Measurements from ENCODE around the gene ERMP1. TPM values are rescaled to one million over a fixed set of nuclear protein-coding genes. Genes with fewer than 3 reads are reported as not detected.

The ERMP1 gene
- total RNA-seq, 3 donors from 2014 or later, result 6.7 to 7.5 (median 6.9) TPM

DNA sequence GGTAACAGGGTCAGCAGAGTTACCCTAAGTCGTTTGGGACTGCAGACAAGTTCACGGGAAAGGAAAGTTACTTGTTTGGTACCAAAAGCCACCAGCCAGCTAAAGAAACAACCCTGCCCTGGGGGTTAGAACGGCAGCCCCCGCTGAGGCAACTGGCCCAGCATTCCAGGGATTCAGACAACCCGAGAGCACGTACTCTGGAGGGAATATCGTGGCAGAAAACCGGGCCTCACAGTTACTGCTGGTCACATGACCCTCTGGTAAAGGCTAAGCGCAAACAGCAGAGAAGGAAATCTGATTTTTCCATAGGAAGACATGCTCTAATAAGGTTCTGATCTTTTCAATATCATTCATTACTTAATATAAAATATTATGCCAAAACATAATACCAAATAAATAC lies 35.3 kb upstream of the ERMP1 start:
- H3K4me1 Mint-ChIP-seq (ENCODE audit: low read depth), result peaks cover 1% of the 10 kb centered on the region
- DNase-seq (no peak), ATAC-seq (no peak)
- H3K27me3 Mint-ChIP-seq (ENCODE audit: low read depth), result no peaks in the 10 kb centered on the region
- no peak overlapping the region for H3K4me3 Mint-ChIP-seq
- peaks cover 4% of the 10 kb centered on the region for H3K36me3 Mint-ChIP-seq (ENCODE audit: insufficient read depth)
- H3K9me3 Mint-ChIP-seq, result no peaks in the 10 kb centered on the region

DNA sequence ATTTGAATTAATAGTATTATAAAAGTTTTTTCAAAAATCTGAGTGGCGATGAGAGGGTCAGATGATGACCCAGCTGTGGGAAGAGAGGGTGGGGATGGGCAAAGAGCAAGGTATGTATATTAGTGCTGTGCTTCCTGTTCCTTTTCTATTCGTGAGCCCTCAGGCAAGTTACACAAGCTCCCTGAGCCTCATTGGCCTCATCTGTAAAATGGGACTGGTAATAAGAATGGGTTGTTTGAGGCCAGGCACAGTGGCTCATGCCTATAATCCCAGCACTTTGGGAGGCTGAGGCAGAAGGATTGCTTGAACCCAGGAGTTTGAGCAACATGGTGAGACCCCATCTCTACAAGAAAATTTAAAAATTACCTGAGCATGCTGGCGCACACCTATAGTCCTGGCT lies 33.8 kb upstream of the ERMP1 start:
- Mint-ChIP-seq H3K9me3 (no peaks in the 10 kb centered on the region), H3K36me3 (ENCODE audit: insufficient read depth) (no peaks in the 10 kb centered on the region), H3K27me3 (ENCODE audit: low read depth) (no peaks in the 10 kb centered on the region), H3K4me3 (no peak overlapping the region), H3K4me1 (ENCODE audit: low read depth) (peaks cover 1% of the 10 kb centered on the region)
- ATAC-seq (no peak), DNase-seq (no peak)

DNA sequence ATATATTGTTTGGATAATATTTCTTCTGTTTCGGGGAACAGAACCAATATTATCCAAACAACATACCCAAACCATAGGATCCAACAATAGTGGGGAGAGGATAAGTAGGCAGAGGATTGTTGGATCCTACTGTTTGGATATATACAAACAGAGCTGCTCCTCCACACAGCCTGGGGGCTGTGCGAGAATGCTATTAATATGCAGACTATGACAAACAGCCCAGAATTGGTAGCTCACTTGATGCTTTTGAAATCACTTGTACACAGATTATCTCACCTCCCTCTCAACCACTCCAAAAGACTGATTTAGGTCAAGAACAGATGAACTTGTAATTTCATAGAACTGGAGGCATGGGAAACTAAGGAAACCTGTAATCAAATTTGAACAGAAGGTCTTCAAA lies 33.4 kb upstream of the ERMP1 start:
- no peaks in the 10 kb centered on the region for H3K36me3 Mint-ChIP-seq (ENCODE audit: insufficient read depth)
- H3K4me1 Mint-ChIP-seq (ENCODE audit: low read depth), result peaks cover 1% of the 10 kb centered on the region
- H3K4me3 Mint-ChIP-seq, result no peak overlapping the region
- ATAC-seq (no peak), DNase-seq (no peak)
- H3K9me3 Mint-ChIP-seq, result no peaks in the 10 kb centered on the region
- H3K27me3 Mint-ChIP-seq (ENCODE audit: low read depth), result no peaks in the 10 kb centered on the region

DNA sequence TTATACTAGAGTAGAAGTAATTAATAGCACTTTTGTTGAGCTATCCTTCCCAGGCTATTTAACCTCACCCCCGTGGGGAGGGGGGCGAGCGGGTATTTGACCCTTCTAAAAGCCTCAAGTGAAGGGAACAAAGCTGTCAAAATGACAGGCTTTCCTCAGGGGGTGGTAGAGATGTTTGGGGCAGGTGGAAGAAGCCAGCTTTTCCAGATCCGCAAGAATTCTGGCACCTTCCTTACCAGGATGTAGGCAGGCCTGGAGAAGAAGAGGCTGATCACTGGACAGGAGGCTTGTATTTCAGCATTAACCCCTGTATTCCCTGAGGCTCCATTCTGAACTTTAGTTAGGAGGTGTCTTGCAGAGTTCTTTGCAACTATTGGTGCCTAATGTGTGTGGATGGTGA lies 31.5 kb upstream of the ERMP1 start:
- no peaks in the 10 kb centered on the region for H3K9me3 Mint-ChIP-seq
- H3K4me1 Mint-ChIP-seq (ENCODE audit: low read depth), result no peaks in the 10 kb centered on the region
- H3K36me3 Mint-ChIP-seq (ENCODE audit: insufficient read depth), result no peaks in the 10 kb centered on the region
- DNase-seq, result no peak
- H3K4me3 Mint-ChIP-seq, result no peak overlapping the region
- no peaks in the 10 kb centered on the region for H3K27me3 Mint-ChIP-seq (ENCODE audit: low read depth)
- no peak for ATAC-seq

DNA sequence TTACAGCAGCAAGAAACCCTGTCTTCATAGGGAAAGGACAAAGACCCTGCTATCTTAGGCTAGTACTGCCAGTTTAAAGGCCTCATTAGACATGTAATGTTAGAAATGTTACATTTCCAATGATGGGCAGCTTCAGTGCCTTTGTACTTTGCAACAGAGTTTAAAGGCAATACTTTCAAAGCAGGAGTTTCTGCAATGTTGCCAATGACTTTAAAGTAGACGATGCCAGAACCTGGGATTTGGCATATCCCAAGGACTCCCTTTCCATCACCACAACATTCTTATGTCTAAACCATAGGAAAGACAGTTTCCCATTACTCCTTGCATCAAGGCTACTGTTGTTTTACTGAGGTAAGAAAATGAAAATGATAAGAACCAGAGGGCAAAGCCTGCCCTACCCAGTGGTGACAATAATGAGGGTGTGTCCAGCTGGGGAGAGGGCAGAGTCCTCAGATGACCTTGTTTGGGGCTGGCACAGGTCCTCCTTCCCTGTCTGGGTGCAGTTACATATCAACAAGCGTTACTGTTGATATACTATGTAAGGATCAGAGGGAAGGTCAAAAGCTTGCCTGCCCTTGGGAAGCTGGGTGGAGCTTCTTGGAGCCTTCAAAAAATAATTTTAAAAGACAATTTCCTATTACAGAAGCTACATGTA lies 30.3 kb upstream of the ERMP1 start:
- Mint-ChIP-seq H3K4me3 (no peak overlapping the region), H3K9me3 (no peaks in the 10 kb centered on the region), H3K4me1 (ENCODE audit: low read depth) (no peaks in the 10 kb centered on the region), H3K36me3 (ENCODE audit: insufficient read depth) (no peaks in the 10 kb centered on the region), H3K27me3 (ENCODE audit: low read depth) (no peaks in the 10 kb centered on the region)
- no peak for ATAC-seq
- no peak for DNase-seq

DNA sequence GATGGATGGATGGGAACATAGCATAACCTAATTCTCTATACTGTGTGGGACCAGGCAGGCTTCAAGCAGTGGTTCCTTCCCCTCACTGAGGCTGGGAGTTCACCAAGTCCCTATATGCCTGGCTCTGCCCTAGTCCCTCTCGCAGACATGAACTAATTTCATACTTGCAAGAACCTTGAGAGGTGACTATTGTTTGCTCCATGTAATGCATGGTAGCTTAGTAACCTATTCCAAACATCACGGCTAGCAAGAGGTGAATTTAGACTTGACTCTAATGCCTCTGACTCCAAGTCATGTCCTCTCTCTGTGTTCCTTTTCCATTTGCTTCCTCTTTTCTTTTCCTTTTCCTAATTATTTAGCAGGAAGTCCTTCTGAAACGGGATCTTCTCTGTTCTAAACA lies 25.9 kb upstream of the ERMP1 start:
- ATAC-seq (no peak), DNase-seq (no peak)
- Mint-ChIP-seq H3K4me3 (no peak overlapping the region), H3K27me3 (ENCODE audit: low read depth) (no peaks in the 10 kb centered on the region), H3K36me3 (ENCODE audit: insufficient read depth) (peaks cover 5% of the 10 kb centered on the region), H3K4me1 (ENCODE audit: low read depth) (peaks cover 10% of the 10 kb centered on the region), H3K9me3 (no peaks in the 10 kb centered on the region)

DNA sequence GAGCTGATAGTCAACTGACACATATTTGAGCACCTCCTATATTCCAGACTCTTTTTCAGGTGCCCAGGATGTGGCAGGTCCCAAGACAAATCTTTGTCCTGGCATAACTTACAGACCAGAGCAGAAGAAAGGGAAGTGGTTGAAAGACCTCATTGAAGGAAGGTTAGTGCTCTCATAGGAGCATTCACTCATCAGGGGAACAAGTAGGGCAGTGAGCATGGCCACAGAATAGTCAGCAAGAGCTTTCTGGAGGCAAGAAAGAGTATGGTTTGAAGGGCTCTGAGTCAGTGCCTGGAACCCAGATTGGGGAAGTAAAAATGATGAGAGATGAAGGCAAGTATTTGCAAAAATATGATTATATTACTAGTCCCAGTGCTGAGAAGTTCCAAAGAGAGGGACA lies 25.0 kb upstream of the ERMP1 start:
- DNase-seq (no peak), ATAC-seq (no peak)
- H3K36me3 Mint-ChIP-seq (ENCODE audit: insufficient read depth), result peaks cover 5% of the 10 kb centered on the region
- no peak overlapping the region for H3K4me3 Mint-ChIP-seq
- H3K27me3 Mint-ChIP-seq (ENCODE audit: low read depth), result no peaks in the 10 kb centered on the region
- peaks cover 19% of the 10 kb centered on the region for H3K4me1 Mint-ChIP-seq (ENCODE audit: low read depth)
- no peaks in the 10 kb centered on the region for H3K9me3 Mint-ChIP-seq

DNA sequence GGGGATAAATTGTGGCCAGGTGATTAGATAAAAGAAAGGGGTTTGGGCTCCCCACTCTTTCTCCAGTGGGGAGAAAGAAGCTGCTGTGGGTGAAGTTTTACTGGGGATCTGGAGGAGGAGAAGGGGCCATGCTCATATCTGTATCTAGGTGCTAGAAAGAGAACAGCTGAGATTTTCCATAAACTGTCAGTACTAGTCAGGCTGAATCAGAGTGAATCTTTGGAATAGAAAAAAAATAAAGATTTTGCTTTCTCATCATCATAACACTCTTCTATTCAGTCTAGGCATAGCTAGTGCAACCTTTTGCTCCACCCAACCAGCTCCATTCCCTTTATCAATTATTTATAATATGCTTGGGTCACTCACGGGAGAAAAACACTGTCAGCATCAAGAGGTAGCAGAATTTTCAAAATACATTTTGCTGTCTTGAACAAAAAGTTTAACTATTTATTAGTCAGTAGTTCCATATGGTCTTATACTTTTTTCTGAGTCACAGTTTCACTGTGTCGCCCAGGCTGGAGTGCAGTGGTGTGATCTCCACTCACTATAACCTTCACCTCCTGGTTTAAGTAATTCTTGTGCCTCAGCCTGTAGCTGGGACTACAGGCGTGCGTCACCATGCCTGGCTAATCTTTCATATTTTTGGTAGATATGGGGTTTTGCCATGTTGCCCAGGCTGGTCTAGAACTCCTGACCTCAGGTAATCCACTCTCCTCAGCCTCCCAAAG lies 21.3 kb upstream of the ERMP1 start:
- no peaks in the 10 kb centered on the region for H3K9me3 Mint-ChIP-seq
- ATAC-seq, result peak; percentile 20 to 31
- H3K27me3 Mint-ChIP-seq (ENCODE audit: low read depth), result no peaks in the 10 kb centered on the region
- DNase-seq, result no peak
- H3K4me3 Mint-ChIP-seq, result no peak overlapping the region
- peaks cover 5% of the 10 kb centered on the region for H3K36me3 Mint-ChIP-seq (ENCODE audit: insufficient read depth)
- peaks cover 44% of the 10 kb centered on the region for H3K4me1 Mint-ChIP-seq (ENCODE audit: low read depth)

DNA sequence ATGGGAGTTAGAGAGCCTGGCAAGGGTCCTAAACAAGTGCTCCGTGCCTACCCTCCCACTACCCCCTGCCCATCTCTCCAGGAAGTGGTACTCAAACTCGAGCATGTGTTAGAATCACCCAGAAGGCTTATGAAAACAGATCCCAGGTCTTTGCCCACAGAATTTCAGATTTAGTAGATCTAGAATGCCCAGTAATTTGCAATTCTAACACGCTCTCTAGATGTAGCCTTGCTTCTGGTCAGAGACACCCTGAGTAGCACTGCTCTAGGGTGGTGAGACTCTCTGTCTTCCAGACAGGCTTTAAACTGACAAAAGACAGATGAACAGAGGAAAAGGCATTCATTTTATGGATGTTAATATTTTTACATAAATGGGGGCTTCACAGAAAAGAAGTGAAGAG lies 20.7 kb upstream of the ERMP1 start:
- Mint-ChIP-seq H3K4me3 (no peak overlapping the region), H3K4me1 (ENCODE audit: low read depth) (peaks cover 44% of the 10 kb centered on the region), H3K27me3 (ENCODE audit: low read depth) (no peaks in the 10 kb centered on the region), H3K36me3 (ENCODE audit: insufficient read depth) (peaks cover 5% of the 10 kb centered on the region), H3K9me3 (no peaks in the 10 kb centered on the region)
- ATAC-seq (no peak), DNase-seq (no peak)

DNA sequence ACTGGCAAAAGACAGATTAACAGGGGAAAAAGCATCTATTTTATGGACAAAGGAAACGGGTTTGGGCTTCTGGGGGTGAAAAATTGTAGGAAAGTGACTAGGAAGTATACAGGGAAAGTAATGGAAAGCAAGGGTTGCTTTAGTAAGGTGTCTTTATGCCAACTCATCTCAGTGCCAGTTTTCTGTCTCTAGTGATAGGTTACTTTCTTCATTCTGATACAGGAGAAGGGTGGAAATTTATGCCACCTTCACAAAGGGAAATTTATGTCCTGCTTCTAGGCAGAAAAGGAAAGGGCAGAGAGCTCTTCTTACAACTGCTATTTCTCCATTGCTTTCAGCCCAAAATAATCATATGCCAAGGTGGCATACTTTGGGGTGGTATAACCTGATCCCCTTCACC lies 20.1 kb upstream of the ERMP1 start:
- H3K27me3 Mint-ChIP-seq (ENCODE audit: low read depth), result no peaks in the 10 kb centered on the region
- H3K9me3 Mint-ChIP-seq, result no peaks in the 10 kb centered on the region
- H3K4me1 Mint-ChIP-seq (ENCODE audit: low read depth), result peaks cover 45% of the 10 kb centered on the region
- H3K36me3 Mint-ChIP-seq (ENCODE audit: insufficient read depth), result peaks cover 5% of the 10 kb centered on the region
- no peak overlapping the region for H3K4me3 Mint-ChIP-seq
- DNase-seq (no peak), ATAC-seq (no peak)

DNA sequence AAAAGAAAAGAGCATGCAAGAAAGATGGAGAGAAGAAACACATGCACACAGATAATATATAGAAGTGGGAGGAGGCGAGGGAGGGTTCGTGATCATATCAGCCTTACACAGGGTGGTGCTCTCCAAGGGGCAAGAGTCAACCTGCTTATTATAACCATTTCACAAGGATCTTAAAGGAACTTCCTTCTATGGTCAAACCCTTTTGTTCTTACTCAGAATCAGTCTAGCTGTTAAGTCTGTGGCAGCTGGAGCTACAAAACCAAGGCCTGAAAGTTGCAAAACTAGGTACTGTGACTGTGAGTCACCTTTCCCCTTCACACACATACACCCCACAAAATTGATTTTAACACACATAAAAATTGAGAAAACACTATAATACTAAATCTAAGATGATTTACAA lies 18.5 kb upstream of the ERMP1 start:
- Mint-ChIP-seq H3K4me3 (no peak overlapping the region), H3K9me3 (no peaks in the 10 kb centered on the region), H3K36me3 (ENCODE audit: insufficient read depth) (peaks cover 5% of the 10 kb centered on the region), H3K4me1 (ENCODE audit: low read depth) (peaks cover 50% of the 10 kb centered on the region), H3K27me3 (ENCODE audit: low read depth) (no peaks in the 10 kb centered on the region)
- ATAC-seq (peak; percentile 95 to 99), DNase-seq (peak; percentile 18)

DNA sequence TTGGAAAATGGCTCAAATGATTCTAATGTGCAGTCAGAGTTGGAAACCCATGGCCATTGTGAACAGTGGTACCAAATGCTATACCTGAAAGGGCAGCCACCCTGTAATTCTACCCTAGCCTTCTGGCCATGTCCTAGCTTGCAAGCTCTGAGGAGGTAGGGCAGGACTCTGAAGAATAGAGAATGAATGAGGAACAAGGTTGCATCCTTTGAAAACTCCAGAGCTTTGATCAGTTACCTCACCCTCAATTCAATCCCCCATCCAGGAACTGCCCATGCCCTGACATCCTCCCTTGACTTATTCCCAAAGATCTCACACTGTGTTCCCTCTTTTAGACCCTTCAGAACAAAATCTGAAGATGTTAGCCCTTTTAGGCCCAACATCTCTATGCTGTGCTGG lies 17.8 kb upstream of the ERMP1 start:
- DNase-seq (no peak), ATAC-seq (no peak)
- H3K4me1 Mint-ChIP-seq (ENCODE audit: low read depth), result peaks cover 53% of the 10 kb centered on the region
- H3K9me3 Mint-ChIP-seq, result no peaks in the 10 kb centered on the region
- H3K36me3 Mint-ChIP-seq (ENCODE audit: insufficient read depth), result no peaks in the 10 kb centered on the region
- H3K27me3 Mint-ChIP-seq (ENCODE audit: low read depth), result no peaks in the 10 kb centered on the region
- H3K4me3 Mint-ChIP-seq, result no peak overlapping the region

DNA sequence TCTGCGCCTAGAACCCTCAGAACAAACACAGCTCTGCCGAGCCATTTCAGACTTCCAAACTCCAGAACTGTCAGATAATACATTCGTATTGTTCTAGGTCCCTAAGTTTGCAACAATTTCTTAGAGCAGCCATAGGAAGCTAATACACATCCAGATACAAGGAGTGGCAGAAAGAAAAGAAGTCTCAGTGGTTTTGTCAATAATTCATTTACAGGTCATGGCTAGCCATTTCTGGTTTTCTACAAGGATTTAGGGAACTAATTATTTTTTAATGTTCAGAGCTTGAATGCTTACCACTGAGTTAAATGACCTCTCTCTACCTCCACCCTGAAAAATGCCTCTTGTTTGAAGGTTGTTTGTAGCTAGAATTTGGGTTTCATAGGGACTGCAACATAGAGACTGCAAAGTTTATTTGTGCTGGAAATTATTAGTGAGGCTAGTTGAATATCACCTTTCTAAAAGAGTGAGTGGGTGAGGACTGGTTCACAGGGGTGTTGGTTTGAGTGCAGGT lies 15.5 kb upstream of the ERMP1 start:
- Mint-ChIP-seq H3K36me3 (ENCODE audit: insufficient read depth) (no peaks in the 10 kb centered on the region), H3K4me3 (no peak overlapping the region), H3K27me3 (ENCODE audit: low read depth) (no peaks in the 10 kb centered on the region), H3K4me1 (ENCODE audit: low read depth) (peaks cover 61% of the 10 kb centered on the region), H3K9me3 (no peaks in the 10 kb centered on the region)
- no peak for DNase-seq
- ATAC-seq, result no peak

DNA sequence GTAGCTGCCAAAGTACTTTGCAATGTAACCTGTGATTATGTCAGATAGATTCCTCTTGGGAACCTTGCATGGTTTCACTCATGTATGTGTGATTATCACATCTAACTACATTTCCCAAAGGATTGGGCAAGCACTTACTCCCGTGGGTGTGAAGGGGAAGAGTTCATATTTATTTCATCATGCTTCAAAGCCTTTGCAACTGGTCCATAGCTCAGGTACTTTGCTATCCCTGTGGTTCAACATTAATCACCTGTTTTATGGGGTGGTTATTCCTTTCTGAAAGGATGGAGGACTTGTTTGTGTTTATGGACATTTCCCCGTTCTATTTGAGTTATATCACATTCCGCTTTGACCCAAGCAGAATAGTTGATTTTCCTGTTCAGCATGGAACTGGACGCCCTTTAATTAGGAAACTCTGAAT lies 13.6 kb upstream of the ERMP1 start:
- H3K4me1 Mint-ChIP-seq (ENCODE audit: low read depth), result peaks cover 60% of the 10 kb centered on the region
- no peaks in the 10 kb centered on the region for H3K36me3 Mint-ChIP-seq (ENCODE audit: insufficient read depth)
- no peak for DNase-seq
- H3K9me3 Mint-ChIP-seq, result no peaks in the 10 kb centered on the region
- no peaks in the 10 kb centered on the region for H3K27me3 Mint-ChIP-seq (ENCODE audit: low read depth)
- ATAC-seq, result no peak
- H3K4me3 Mint-ChIP-seq, result no peak overlapping the region

DNA sequence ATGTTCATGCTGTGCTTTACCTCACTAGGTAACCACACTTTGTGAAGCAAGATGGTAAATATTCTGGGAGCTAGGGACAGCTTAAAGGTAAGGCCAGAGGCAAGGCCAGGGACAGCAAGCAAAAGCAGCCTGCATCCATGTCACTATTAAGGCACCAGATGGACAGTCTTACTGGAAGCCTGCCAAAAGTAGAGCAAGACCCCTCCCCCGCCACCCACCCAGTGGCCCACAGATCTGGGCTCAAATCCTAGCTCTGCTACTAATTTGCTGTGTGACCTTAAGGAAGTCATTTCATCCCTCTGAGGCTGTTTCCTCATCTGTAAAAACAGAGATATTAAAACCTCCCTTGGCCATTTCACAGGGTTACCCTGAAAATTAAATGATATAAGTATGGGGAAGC lies 13.2 kb upstream of the ERMP1 start:
- no peak for ATAC-seq
- no peak for DNase-seq
- Mint-ChIP-seq H3K36me3 (ENCODE audit: insufficient read depth) (no peaks in the 10 kb centered on the region), H3K27me3 (ENCODE audit: low read depth) (no peaks in the 10 kb centered on the region), H3K9me3 (no peaks in the 10 kb centered on the region), H3K4me3 (no peak overlapping the region), H3K4me1 (ENCODE audit: low read depth) (peaks cover 60% of the 10 kb centered on the region)

Data from activated T-cell treated with anti-CD3 and anti-CD28 coated beads, Interleukin-2, amount 50 U/mL, for 4 hours (primary cell).